Endothelial cell of umbilical vein (primary cell): Measurements from ENCODE around the gene AUH. TPM values are rescaled to one million over a fixed set of nuclear protein-coding genes. Genes with fewer than 3 reads are reported as not detected.

ENCODE experiments used
- BruUV-seq: library from RNA; stranded (reverse); fragments of 400-500 nt; replicated peaks from 2 replicates; lab custom pipeline; 2021; lab: Mats Ljungman, UMichigan
- CTCF ChIA-PET: fragments of 300-600, 350-600 bp; sonication (Branson Sonifier 250); formaldehyde crosslinking; loops from one replicate; lab custom pipeline; 2021; ENCODE audit warnings: antibody characterized with exemption, inconsistent platforms; lab: Charles Lee
- POLR2A ChIA-PET: fragments of 300-600, 350-600 bp; sonication (Branson Sonifier 250); formaldehyde crosslinking; loops from one replicate; lab custom pipeline; 2021; ENCODE audit warnings: antibody characterized with exemption, inconsistent platforms; lab: Charles Lee
- DNase-seq: peaks from one replicate; pipeline ENCODE4 v3.0.0-alpha.2; 2011; ENCODE audit warnings: low read depth, low spot score
- FAIRE-seq: peaks from 2 replicates; lab custom pipeline; 2011; peaks lifted over from hg19 to GRCh38; lab: Jason Lieb, UNC
- H2AFZ ChIP-seq: 2 replicates; pipeline ENCODE4 v1.6.0; 2012; ENCODE audit warnings: low read depth, low read length, control low read depth, inconsistent platforms
- H3K27ac ChIP-seq: 2 replicates; pipeline ENCODE4 v1.5.1; 2011; ENCODE audit warnings: low read depth, mild to moderate bottlenecking, control low read depth, low read length, moderate library complexity; ENCODE audit not compliant: insufficient read depth
- H3K27me3 ChIP-seq, 2 experiments: 2 replicates each; pipeline versions ENCODE4 v1.6.0 to v1.6.1; 2011; ENCODE audit warnings: low read length in 2 of 2, mixed read lengths in 1 of 2; ENCODE audit not compliant: control insufficient read depth in 2 of 2, insufficient read depth in 2 of 2
- H3K36me3 ChIP-seq, 2 experiments: 2 replicates in 1 of 2; 3 replicates in 1 of 2; pipeline ENCODE4 v1.5.1; 2011; ENCODE audit warnings: low read length in 2 of 2, mild to moderate bottlenecking in 1 of 2, moderate library complexity in 1 of 2; ENCODE audit not compliant: control insufficient read depth in 2 of 2, insufficient read depth in 2 of 2; ENCODE audit errors: extremely low read depth in 1 of 2
- H3K4me1 ChIP-seq: 3 replicates; pipeline ENCODE4 v1.5.1; 2011; ENCODE audit warnings: mild to moderate bottlenecking, low read length; ENCODE audit not compliant: control insufficient read depth, insufficient read depth; ENCODE audit errors: extremely low read depth
- H3K4me2 ChIP-seq: 2 replicates; pipeline ENCODE4 v1.6.1; 2011; ENCODE audit warnings: low read length, control low read depth, mixed read lengths; ENCODE audit not compliant: insufficient read depth
- H3K4me3 ChIP-seq, 3 experiments: fragments of 200-600 bp in 1 of 3; sonication (generic), shearing (Covaris generic) in 1 of 3; replicated peaks in 1 of 3; 2 replicates each; pipeline ENCODE4 v1.5.1; 2011 to 2016; ENCODE audit warnings: control low read depth in 3 of 3, low read length in 3 of 3, mild to moderate bottlenecking in 2 of 3, inconsistent platforms in 1 of 3, low read depth in 1 of 3, moderate library complexity in 1 of 3; ENCODE audit not compliant: insufficient read depth in 1 of 3
- H3K79me2 ChIP-seq: 2 replicates; pipeline ENCODE4 v1.6.0; 2012; ENCODE audit warnings: low read length, inconsistent platforms; ENCODE audit not compliant: control insufficient read depth, insufficient read depth
- H3K9ac ChIP-seq: replicated peaks from 2 replicates; pipeline ENCODE3; 2011; ENCODE audit warnings: low read length, control low read depth; ENCODE audit not compliant: insufficient read depth; ENCODE audit errors: extremely low read depth
- H3K9me1 ChIP-seq: replicated peaks from 3 replicates; pipeline ENCODE4 v1.6.0; 2011; ENCODE audit warnings: mild to moderate bottlenecking, low read length; ENCODE audit not compliant: control insufficient read depth, insufficient read depth; ENCODE audit errors: extremely low read depth
- H3K9me3 ChIP-seq: replicated peaks from 2 replicates; pipeline ENCODE4 v1.5.1; 2012; ENCODE audit warnings: low read length, inconsistent platforms; ENCODE audit not compliant: control insufficient read depth, insufficient read depth
- H4K20me1 ChIP-seq: replicated peaks from 2 replicates; pipeline ENCODE3; 2011; ENCODE audit warnings: mild to moderate bottlenecking, low read length; ENCODE audit not compliant: control insufficient read depth, insufficient read depth; ENCODE audit errors: extremely low read depth
- EZH2 ChIP-seq: IDR thresholded peaks from 2 replicates; pipeline ENCODE4 v1.6.1; 2012; ENCODE audit warnings: borderline replicate concordance, low read depth, mild to moderate bottlenecking, moderate library complexity, low read length, inconsistent platforms; ENCODE audit not compliant: severe bottlenecking
- FOS ChIP-seq: IDR thresholded peaks from 2 replicates; pipeline ENCODE4 v1.6.1; 2011; ENCODE audit warnings: mild to moderate bottlenecking, low read length, moderate library complexity, borderline replicate concordance; ENCODE audit not compliant: insufficient read depth
- GATA2 ChIP-seq: IDR thresholded peaks from 2 replicates; pipeline ENCODE4 v1.7.0; 2011; ENCODE audit warnings: low read depth, mild to moderate bottlenecking, moderate library complexity, mixed read lengths, low read length; ENCODE audit not compliant: insufficient read length, insufficient read depth
- JUN ChIP-seq: IDR thresholded peaks from 2 replicates; pipeline ENCODE4 v1.6.1; 2011; ENCODE audit warnings: borderline replicate concordance, low read depth; ENCODE audit not compliant: insufficient read length, insufficient read depth
- MYC ChIP-seq: IDR thresholded peaks from one replicate; pipeline ENCODE4 v1.6.1; 2011; ENCODE audit warnings: mild to moderate bottlenecking, low read depth, low read length
- POLR2A ChIP-seq: IDR thresholded peaks from 2 replicates; pipeline ENCODE4 v1.6.1; 2012; ENCODE audit warnings: low read depth, mild to moderate bottlenecking, control low read depth, low read length
- POLR2AphosphoS5 ChIP-seq: IDR thresholded peaks from 2 replicates; pipeline ENCODE4 v1.6.1; 2012; ENCODE audit warnings: low read depth, mild to moderate bottlenecking, control low read depth, low read length, moderate library complexity; ENCODE audit not compliant: insufficient read depth
- dilution Hi-C: fragments of 300-500 bp; cut with MboI; formaldehyde crosslinking; loops from one replicate; pipeline ENCODE4 v1.15.0; 2019; ENCODE audit warnings: low sequenced_read_pairs; ENCODE audit not compliant: extremely low pct_ligation_motif_present
- intact Hi-C: fragments of 100-400 bp; cut with micrococcal nuclease; formaldehyde crosslinking; loops from one replicate; pipeline ENCODE4 v1.10.0; 2022
- polyA plus RNA-seq, 4 experiments: library from polyadenylated mRNA; depleted of rRNA in 3 of 4; stranded (reverse) in 3 of 4; unstranded in 1 of 4; fragments of >200 nt; gene quantifications; 2 replicates each; pipeline versions ENCODE4 v1.2.1 to v1.2.3, GENCODE V29; 2011 to 2012; ENCODE audit warnings: missing spikeins in 1 of 4
- total RNA-seq: library from RNA; stranded (reverse); gene quantifications from 2 replicates; pipeline ENCODE4 v1.2.3, GENCODE V29; 2021
- TF ChIP-seq, protein P1 (sequence below): IDR thresholded peaks from 2 replicates; pipeline ENCODE4 v1.6.1; 2011; ENCODE audit not compliant: insufficient read depth, insufficient read length
- TF ChIP-seq, protein P2 (sequence below), 2 donors: IDR thresholded peaks; 1 replicate in 1 of 2; 2 replicates in 1 of 2; pipeline ENCODE4 v1.5.1; 2011; ENCODE audit warnings: low read length in 2 of 2, mild to moderate bottlenecking in 2 of 2, moderate library complexity in 2 of 2, control low read depth in 1 of 2, inconsistent platforms in 1 of 2, low read depth in 1 of 2; ENCODE audit not compliant: insufficient read depth in 1 of 2; ENCODE audit errors: extremely low read depth in 1 of 2

AUH gene
- total and polyA plus RNA-seq, 2 donors (not counting 3 experiments of a cell fraction or from before 2014, with no cell fraction given), result 2.3 to 9.2 TPM

DNA sequence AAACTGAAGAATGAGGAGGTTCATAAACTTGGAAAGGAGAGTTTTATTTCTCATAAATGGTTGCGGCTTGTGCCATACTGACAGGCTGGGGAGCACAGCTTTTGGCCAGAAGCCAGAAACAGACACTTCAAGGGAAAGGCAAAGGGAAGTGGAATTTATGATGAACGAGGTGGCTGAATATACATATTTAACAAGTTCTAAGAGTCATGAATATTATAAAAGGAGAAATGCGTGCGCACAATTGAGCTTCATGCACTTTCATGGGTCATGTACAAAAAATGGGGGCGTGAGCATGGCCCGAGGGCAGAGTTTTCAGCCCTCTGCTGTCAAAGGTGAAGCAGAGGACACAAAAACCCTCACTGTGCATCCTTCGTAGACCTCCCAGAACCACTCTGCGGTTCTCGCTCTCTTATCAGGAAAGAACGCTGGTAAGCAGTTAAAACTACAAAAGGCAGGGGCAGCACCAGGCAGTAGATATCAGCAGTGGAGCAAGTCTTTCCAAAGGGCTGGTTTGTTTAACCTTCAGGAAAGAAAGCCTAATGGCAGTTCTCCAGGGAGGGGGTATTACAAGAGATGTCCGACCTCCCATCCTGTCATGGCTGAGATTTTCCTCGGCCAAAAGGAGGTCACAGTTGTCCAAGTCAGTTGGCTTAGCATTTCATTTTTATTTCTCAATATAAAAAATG, 29.0 kb downstream of the AUH start:
- no peaks in the 10 kb centered on the region for H3K27me3 ChIP-seq
- H3K9me1 ChIP-seq, result no peaks in the 10 kb centered on the region
- CTCF ChIA-PET, result no interaction called here
- TF ChIP-seq POLR2AphosphoS5 (no peak), JUN (no peak), EZH2 (no peak), FOS (no peak), POLR2A (no peak), MYC (no peak), GATA2 (no peak)
- TF ChIP-seq, protein P1, sequence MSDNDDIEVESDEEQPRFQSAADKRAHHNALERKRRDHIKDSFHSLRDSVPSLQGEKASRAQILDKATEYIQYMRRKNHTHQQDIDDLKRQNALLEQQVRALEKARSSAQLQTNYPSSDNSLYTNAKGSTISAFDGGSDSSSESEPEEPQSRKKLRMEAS, result no peak
- TF ChIP-seq, protein P2, sequence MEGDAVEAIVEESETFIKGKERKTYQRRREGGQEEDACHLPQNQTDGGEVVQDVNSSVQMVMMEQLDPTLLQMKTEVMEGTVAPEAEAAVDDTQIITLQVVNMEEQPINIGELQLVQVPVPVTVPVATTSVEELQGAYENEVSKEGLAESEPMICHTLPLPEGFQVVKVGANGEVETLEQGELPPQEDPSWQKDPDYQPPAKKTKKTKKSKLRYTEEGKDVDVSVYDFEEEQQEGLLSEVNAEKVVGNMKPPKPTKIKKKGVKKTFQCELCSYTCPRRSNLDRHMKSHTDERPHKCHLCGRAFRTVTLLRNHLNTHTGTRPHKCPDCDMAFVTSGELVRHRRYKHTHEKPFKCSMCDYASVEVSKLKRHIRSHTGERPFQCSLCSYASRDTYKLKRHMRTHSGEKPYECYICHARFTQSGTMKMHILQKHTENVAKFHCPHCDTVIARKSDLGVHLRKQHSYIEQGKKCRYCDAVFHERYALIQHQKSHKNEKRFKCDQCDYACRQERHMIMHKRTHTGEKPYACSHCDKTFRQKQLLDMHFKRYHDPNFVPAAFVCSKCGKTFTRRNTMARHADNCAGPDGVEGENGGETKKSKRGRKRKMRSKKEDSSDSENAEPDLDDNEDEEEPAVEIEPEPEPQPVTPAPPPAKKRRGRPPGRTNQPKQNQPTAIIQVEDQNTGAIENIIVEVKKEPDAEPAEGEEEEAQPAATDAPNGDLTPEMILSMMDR (IDR thresholded peaks at IDR 0.05; ENCODE audit: extremely low read depth in 1 of 2, insufficient read depth in 1 of 2, low read depth in 1 of 2, low read length in 2 of 2), result no peak
- FAIRE-seq (no peak), DNase-seq (no peak)
- H4K20me1 ChIP-seq, result no peaks in the 10 kb centered on the region
- H3K36me3 ChIP-seq, result no peaks in the 10 kb centered on the region
- no TSS peak for BruUV-seq
- no peaks in the 10 kb centered on the region for H3K79me2 ChIP-seq
- H3K9ac ChIP-seq, result no peak overlapping the region
- H3K4me3 ChIP-seq, result no peak overlapping the region
- H3K4me1 ChIP-seq, result no peaks in the 10 kb centered on the region
- POLR2A ChIA-PET, result no interaction called here
- no peak overlapping the region for H2AFZ ChIP-seq
- dilution Hi-C loops (no loop called here), intact Hi-C loops (no loop called here)
- H3K27ac ChIP-seq, result no peak overlapping the region
- H3K4me2 ChIP-seq, result no peak overlapping the region
- H3K9me3 ChIP-seq, result no peaks in the 10 kb centered on the region
